ENCODE measurements around the gene TACC2.

DNA sequence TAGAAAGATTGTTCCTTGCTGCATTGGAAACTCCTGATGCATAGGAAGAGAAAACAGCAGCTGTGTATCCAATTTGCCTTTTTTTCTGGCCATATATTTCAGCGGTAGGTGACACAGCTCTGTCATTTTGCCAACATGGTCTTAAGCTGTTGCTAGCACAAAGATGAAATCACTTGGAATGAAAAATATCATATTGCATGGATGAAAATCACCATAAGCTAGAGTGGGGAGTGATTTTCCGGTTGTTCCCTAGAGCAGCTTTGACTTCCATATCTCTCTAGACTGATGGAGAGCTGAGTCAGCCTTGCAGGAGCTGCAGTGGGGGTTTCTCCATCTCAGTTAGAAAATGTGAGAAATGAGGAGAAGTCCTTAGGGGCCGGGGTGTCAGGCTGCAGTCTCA, 243.8 kb downstream of the TACC2 start:
- TF ChIP-seq EZH2 (IDR thresholded peaks at IDR 0.05; ENCODE audit: insufficient read depth, poor library complexity, severe bottlenecking) = no peak
- no peak for TF ChIP-seq EZH2phosphoT487 (IDR thresholded peaks at IDR 0.05; ENCODE audit: insufficient read depth, low read depth)
